ENCODE data around the gene SLC25A44.

DNA sequence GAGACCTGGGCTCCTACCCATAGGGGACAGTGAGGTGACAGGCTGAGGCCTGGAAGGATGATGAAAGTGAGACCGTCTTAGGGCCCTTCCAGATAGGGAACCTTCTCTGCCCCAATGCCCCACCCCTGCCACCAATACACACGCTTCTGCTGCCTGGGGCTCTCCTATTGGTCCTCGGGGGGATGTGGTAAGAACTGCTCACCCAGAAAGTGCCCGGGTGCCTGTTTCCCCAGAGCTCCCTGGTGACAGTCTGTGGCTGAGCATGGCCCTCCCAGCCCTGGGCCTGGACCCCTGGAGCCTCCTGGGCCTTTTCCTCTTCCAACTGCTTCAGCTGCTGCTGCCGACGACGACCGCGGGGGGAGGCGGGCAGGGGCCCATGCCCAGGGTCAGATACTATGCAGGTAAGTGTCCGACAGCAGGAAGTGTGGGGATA lies 39.6 kb upstream of the SLC25A44 start:
- TF ChIP-seq, protein P1, sequence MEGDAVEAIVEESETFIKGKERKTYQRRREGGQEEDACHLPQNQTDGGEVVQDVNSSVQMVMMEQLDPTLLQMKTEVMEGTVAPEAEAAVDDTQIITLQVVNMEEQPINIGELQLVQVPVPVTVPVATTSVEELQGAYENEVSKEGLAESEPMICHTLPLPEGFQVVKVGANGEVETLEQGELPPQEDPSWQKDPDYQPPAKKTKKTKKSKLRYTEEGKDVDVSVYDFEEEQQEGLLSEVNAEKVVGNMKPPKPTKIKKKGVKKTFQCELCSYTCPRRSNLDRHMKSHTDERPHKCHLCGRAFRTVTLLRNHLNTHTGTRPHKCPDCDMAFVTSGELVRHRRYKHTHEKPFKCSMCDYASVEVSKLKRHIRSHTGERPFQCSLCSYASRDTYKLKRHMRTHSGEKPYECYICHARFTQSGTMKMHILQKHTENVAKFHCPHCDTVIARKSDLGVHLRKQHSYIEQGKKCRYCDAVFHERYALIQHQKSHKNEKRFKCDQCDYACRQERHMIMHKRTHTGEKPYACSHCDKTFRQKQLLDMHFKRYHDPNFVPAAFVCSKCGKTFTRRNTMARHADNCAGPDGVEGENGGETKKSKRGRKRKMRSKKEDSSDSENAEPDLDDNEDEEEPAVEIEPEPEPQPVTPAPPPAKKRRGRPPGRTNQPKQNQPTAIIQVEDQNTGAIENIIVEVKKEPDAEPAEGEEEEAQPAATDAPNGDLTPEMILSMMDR (IDR thresholded peaks at IDR 0.05 in 4 of 5, conservative IDR thresholded peaks at IDR 0.05 in 1 of 5), result no peak
- no peak for TF ChIP-seq POLR2A (IDR thresholded peaks at IDR 0.05)

Data from gastrocnemius medialis (tissue), 4 donors.